NCI-H345 treated with DMSO at 0.1 percent for 48 hours (cell line): ENCODE results near the gene DDX23.
"Not testable (repeated sequence)": the region's sequence is repeated elsewhere in the genome, so short reads cannot be mapped to it uniquely, and the experiment has no call there.

Experiments used
- DNase-seq: peaks from one replicate; lab custom pipeline; 2025; ENCODE audit not compliant: unreplicated experiment; lab: John Stamatoyannopoulos, UW

Gene DDX23

DNA sequence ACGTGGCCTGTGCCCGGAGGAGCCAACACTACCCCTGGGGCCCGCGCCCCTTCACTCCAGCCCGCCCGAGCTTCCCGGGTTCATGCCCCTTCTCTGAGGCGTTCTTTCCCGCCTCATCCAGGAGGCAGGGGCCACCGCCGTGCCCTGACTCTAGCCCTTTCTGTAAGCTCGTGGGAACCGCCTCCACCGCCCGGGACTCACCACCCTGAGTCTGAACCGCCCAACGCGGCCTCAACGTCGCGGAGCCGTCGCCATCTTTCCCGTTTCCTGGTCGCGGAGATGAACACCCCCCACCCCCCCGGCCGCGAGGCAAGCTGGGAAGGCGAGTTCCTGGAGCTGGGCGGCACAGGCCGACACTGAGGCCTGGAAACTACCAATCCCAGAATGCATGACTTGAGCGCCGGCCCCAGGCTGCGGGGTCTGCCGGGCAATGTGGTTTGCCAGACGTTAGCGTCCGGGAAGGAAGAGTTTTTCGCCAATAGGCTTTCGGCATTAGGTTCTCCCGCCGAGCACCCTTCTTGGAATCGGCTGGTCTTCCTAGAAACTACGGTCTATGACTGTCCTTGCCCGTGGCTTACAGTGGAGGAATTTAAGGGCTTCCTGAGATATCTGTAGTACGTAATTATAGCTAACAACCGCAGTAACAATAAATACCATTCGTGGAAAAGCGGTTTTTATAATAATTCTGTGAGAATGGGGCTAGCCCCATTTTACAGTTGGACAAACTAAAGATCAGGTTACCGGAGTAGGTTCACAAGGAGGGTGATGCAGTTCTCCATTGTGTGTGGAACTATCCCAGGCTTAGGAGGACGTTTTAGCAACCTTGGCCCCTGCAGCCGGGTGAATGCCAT lies at the start of gene DDX23:
Gene DDX23, minus strand, starts transcription at position 281 of the 851 bp plus-strand sequence. CDS start 6,381 bp downstream, outside the sequence.
- peak; percentile 50 for DNase-seq

DNA sequence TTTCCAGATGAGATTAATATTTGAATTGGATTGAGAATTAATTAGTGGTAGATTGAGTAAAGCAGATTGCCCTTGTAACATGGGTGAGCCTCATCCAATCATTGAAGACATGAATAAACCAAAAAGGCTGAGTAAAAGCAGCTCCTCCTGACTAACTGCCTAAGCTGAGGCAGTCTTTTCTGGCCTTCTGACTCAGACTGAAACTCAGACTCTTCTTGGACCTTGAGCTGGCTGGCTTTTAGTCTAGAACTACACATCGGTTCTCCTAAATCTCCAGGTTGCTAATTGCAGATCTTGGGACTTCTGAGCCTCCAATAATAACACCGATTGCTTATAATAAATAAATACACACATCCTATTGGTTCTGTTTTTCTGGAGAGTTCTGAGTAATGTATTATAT lies 49.3 kb upstream of the DDX23 start:
- no peak for DNase-seq

DNA sequence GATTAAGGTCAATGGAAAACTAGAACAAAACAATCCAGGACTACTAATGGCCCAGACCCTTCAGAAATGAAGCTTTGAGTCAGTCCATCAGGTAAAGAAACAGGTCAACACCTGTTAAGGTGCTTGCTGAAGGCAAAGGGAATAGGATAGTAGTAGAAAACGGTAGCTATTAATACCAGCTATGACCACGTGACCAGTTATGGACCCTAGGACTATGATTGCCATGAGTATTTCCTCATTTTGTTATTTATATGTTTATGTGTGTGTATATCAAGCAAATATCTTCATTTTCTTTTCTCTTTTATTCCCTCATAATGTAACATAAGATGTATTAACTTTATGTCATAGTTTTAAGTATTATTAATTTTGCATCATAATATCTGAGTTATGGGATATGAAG lies 47.7 kb upstream of the DDX23 start:
- no peak for DNase-seq

GRCh38 chr12:48894271-48894670 lies 42.3 kb upstream of the DDX23 start:
- no peak for DNase-seq

DNA sequence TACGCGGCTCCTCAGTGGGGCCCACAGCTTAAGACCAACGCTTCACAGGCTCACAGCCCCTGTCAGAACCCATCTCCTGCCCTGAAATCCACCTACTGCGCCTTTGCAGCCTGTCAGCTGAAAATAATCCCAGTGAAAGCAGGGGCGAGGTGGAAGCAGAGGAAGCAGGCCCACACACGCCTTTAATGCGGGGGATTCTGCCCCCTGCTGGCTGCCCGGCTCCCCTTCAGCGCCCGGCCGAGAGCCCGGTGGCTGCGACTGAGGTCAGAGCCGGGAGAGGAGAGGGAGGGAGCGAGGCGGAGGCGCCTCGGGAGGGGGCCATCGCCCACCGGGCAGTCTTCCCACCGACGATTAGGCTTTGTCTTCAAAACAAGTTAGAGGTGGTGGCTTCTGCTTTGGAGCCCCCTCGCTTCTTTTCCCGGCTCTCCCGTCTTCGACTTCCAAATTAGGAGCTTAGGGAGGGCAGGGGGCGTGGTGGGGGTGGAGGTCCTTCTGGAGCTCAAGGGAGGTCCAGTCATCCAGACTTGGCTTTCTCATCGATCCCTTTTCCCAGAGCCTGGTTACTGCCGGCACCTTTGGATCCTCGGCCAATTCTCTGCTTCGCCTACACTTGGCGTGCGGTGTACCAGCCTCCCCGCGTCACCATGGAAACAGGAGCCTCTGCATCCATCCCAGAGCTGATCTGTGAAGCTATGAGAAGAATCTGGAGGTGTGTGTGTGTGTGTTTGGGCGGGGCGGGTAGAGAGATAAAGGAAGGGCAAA lies 38.9 kb upstream of the DDX23 start:
- peak; percentile 0 for DNase-seq

- DNase-seq, result no peak
Measured at GRCh38 chr12:48889679-48890078, 37.7 kb upstream of the DDX23 start.

DNA sequence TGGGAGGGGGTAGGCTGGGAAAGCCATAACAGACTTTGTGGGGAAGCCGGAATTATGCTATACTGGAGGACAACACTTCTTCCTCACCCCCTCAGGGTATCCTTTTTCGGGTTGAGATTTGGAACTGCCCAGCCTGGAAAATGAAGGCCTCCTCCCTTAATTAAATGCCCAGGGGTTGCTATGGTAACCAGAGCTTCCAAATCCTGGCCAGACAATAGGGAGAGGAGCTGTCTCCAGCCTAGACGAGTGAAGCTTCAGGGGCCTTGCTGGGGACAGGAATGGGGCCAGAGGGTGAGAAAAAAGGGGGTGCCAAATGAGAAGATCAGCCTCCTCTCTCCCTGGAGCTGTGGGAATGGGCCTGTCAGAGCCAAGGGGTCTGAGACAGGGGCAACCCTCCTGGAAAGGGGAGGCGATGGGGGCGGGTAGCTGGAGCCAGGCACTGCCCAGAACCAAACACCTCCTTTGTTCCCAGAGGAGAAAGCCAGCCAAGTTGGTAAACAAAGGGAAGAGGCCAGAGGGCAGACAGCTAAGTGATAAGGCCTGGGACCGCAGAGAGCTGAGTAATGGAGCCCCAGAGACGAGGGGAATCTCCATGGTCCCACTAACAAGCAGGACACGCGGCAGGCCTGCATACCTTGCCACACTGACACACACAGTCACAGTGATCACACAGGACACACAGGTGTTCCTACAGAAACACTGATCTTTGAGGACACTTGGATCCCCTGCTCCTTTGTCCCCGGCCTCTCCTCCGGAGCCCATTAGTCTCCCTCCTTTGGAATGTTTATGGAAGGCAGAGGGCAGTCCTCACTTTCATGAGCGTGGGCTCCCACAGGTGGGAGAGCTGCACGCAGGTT lies 31.6 kb upstream of the DDX23 start:
- DNase-seq, result no peak

DNA sequence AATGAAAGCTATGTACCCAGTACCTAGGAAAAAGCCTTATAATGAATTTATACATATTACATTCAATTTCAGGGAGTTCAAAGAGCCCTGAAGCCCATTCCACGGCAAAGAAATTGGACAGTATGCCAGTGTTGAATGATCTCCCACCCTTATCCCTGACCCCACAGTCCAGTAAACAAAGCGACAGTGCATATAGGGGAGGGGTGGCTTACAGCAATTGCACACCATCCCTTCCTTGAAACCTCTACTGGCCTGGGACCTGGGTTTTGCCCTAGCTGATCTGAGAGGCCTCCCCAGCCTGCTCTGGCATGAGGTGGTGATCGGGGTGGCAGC lies 31.0 kb upstream of the DDX23 start:
- no peak for DNase-seq

- DNase-seq, result no peak
Measured at GRCh38 chr12:48882315-48882687, 30.3 kb upstream of the DDX23 start.

GRCh38 chr12:48881686-48882314 lies 29.8 kb upstream of the DDX23 start:
- DNase-seq, result no peak

- DNase-seq, result no peak
Measured at GRCh38 chr12:48880647-48881046, 28.7 kb upstream of the DDX23 start.

DNA sequence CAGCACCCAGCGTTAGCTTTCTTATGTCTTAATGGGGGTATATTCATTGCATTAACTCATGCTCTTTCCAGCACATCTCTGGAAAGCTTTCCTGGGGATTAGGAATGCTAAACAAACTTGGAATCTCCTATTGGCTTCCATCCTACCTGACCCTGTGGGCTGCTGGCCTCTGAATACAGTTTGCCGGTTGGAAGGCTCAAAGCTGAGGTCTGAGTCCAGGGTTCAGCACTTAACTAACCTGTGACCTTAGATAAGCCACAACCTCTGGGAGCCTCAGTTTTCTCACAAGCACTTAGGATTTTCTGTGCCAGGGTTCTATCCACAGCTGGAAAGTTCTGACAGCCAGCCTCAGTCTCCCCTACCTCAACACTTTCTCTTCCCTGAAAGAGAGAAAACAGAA lies 26.6 kb upstream of the DDX23 start:
- DNase-seq, result no peak

- DNase-seq, result no peak
Measured at GRCh38 chr12:48875944-48876515, 24.1 kb upstream of the DDX23 start.

GRCh38 chr12:48873534-48873933 lies 21.6 kb upstream of the DDX23 start:
- DNase-seq, result not testable (repeated sequence)

DNA sequence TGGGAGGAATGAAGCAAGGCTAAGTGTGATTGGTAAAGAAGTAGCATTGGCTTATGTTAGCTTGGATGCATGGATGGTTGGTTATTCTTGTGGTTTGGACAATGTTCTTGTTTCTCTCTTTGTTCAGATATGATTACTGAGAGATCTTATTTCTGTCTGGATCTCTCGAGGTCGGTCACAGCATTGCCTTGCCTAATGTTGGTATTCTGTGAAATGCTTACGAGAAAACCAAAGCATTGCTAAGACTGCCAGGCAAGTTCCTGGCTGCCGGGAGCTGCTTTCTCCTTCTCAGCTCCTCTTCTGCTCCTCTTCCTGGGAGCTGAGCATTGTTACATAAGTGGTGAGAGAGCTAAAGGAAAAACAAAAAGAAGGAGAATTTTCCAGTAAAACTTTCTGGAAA lies 21.1 kb upstream of the DDX23 start:
- no peak for DNase-seq

DNA sequence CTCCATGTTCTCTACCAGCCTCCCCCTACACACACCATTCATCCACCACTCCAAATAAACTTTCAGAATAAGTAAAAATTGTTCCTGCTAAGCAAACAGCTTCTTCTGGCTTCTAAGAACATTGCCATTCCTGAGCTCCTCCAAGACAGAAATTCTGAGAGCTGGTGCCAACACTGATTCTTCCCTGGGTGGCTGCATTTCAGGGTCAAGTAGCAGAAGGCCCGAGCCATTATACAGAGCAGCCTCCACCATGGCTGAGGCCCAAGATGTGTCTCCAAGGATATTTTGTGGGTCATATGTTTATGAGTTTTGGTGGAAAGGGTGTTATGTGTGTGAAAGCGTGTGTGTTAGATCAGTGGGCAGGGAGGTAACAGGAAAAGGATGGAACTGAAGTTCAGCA lies 17.2 kb upstream of the DDX23 start:
- no peak for DNase-seq

DNA sequence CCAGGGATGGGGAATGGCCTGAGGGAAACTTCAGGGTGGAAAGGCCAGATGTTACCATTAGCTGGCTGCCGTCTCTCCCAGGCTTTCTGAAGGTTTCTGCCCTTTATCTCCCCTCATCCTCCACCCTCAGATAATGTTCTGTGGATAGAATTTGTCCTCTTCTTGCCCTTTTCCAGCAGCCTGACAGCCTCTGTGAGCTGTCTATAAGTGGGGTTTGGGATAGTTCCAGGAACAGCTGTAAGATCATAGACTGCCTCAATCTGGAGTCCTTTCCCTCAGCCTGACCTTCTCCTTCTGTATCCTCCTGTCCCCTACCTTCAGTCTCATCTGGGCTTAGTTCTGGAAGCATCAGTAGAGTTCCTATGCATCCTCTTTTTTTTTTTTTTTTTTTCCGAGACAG lies 16.5 kb upstream of the DDX23 start:
- DNase-seq, result no peak

- DNase-seq, result no peak
Measured at GRCh38 chr12:48866052-48866711, 14.2 kb upstream of the DDX23 start.

GRCh38 chr12:48865281-48866051 lies 13.5 kb upstream of the DDX23 start, which contains the start of gene RND1:
RND1 (minus strand) TSS chr12:48865870; CDS start chr12:48865767, 103 bp downstream.
- DNase-seq, result peak; percentile 56
